SK-N-SH treated with all-trans-retinoic acid at 6 μM for 48 hours (cell line): Measurements from ENCODE around the gene LIN9.

Experiments used
- BACH2 ChIP-seq: fragments of 250-450 bp; sonication (Bioruptor Pico); IDR thresholded peaks from 2 replicates; pipeline ENCODE4 v1.9.0; 2021; ENCODE audit warnings: mild to moderate bottlenecking, borderline replicate concordance
- GLIS3 ChIP-seq: fragments of 250-450 bp; sonication (Bioruptor Pico); IDR thresholded peaks from 2 replicates; pipeline ENCODE4 v1.5.0; 2020; ENCODE audit warnings: mild to moderate bottlenecking, moderate library complexity
- OSR1 ChIP-seq: fragments of 250-450 bp; sonication (Bioruptor Pico); IDR thresholded peaks from 2 replicates; pipeline ENCODE4 v1.8.0; 2022; ENCODE audit warnings: moderate library complexity, mild to moderate bottlenecking, inconsistent platforms
- TCF4 ChIP-seq: fragments of 250-450 bp; sonication (Bioruptor Pico); IDR thresholded peaks from 2 replicates; pipeline ENCODE4 v1.8.0; 2021; ENCODE audit warnings: mild to moderate bottlenecking, moderate library complexity, borderline replicate concordance
- TOX ChIP-seq: fragments of 250-450 bp; sonication (Bioruptor Pico); IDR thresholded peaks from 2 replicates; pipeline ENCODE4 v1.8.0; 2021; ENCODE audit warnings: mild to moderate bottlenecking, moderate library complexity, borderline replicate concordance
- ZFP3 ChIP-seq: fragments of 250-450 bp; sonication (Bioruptor Pico); IDR thresholded peaks from 2 replicates; pipeline ENCODE4 v1.5.0; 2020; ENCODE audit warnings: mild to moderate bottlenecking, moderate library complexity
- TF ChIP-seq, protein P1 (sequence below): fragments of 250-450 bp; sonication (Bioruptor Pico); IDR thresholded peaks from 2 replicates; pipeline ENCODE4 v1.8.0; 2020; ENCODE audit warnings: mild to moderate bottlenecking, moderate library complexity, borderline replicate concordance
- TF ChIP-seq, protein P2 (sequence below): fragments of 250-450 bp; sonication (Bioruptor Pico); IDR thresholded peaks from 2 replicates; pipeline ENCODE4 v1.5.1; 2020; ENCODE audit warnings: low read depth, mild to moderate bottlenecking, moderate library complexity
- TF ChIP-seq, protein P3 (sequence below): fragments of 250-450 bp; sonication (Bioruptor Pico); IDR thresholded peaks from 2 replicates; pipeline ENCODE4 v1.5.0; 2020; ENCODE audit warnings: mild to moderate bottlenecking, moderate library complexity
- TF ChIP-seq, protein P4 (sequence below): fragments of 250-450 bp; sonication (Bioruptor Pico); IDR thresholded peaks from 2 replicates; pipeline ENCODE4 v1.8.0; 2021; ENCODE audit warnings: low read depth, mild to moderate bottlenecking, moderate library complexity, borderline replicate concordance

DNA sequence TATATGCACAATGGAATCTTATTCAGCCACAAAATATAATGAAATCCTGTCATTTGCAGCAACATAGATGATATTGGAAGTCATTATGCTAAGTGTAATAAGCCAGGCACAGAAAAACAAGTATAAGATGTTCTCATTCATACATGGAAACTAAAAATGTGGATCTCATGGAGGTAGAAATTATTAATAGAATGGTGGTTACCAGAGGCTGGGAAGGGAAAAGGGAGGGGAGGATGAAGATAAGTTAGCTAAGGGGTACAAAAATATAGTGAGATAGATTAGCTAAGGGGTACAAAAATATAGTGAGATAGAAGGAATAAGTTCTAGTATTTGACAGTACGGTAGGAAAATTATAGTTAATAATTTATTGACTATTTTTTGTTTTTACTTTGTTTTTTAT lies 27.9 kb downstream of the LIN9 start:
- no peak for TF ChIP-seq TOX (CRISPR knock-in tag)
- TF ChIP-seq, protein P1, sequence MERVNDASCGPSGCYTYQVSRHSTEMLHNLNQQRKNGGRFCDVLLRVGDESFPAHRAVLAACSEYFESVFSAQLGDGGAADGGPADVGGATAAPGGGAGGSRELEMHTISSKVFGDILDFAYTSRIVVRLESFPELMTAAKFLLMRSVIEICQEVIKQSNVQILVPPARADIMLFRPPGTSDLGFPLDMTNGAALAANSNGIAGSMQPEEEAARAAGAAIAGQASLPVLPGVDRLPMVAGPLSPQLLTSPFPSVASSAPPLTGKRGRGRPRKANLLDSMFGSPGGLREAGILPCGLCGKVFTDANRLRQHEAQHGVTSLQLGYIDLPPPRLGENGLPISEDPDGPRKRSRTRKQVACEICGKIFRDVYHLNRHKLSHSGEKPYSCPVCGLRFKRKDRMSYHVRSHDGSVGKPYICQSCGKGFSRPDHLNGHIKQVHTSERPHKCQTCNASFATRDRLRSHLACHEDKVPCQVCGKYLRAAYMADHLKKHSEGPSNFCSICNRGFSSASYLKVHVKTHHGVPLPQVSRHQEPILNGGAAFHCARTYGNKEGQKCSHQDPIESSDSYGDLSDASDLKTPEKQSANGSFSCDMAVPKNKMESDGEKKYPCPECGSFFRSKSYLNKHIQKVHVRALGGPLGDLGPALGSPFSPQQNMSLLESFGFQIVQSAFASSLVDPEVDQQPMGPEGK (CRISPR knock-in tag), result no peak
- TF ChIP-seq OSR1, result no peak
- no peak for TF ChIP-seq BACH2
- TF ChIP-seq, protein P2, sequence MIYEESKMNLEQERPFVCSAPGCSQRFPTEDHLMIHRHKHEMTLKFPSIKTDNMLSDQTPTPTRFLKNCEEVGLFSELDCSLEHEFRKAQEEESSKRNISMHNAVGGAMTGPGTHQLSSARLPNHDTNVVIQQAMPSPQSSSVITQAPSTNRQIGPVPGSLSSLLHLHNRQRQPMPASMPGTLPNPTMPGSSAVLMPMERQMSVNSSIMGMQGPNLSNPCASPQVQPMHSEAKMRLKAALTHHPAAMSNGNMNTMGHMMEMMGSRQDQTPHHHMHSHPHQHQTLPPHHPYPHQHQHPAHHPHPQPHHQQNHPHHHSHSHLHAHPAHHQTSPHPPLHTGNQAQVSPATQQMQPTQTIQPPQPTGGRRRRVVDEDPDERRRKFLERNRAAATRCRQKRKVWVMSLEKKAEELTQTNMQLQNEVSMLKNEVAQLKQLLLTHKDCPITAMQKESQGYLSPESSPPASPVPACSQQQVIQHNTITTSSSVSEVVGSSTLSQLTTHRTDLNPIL, result no peak
- TF ChIP-seq, protein P3, sequence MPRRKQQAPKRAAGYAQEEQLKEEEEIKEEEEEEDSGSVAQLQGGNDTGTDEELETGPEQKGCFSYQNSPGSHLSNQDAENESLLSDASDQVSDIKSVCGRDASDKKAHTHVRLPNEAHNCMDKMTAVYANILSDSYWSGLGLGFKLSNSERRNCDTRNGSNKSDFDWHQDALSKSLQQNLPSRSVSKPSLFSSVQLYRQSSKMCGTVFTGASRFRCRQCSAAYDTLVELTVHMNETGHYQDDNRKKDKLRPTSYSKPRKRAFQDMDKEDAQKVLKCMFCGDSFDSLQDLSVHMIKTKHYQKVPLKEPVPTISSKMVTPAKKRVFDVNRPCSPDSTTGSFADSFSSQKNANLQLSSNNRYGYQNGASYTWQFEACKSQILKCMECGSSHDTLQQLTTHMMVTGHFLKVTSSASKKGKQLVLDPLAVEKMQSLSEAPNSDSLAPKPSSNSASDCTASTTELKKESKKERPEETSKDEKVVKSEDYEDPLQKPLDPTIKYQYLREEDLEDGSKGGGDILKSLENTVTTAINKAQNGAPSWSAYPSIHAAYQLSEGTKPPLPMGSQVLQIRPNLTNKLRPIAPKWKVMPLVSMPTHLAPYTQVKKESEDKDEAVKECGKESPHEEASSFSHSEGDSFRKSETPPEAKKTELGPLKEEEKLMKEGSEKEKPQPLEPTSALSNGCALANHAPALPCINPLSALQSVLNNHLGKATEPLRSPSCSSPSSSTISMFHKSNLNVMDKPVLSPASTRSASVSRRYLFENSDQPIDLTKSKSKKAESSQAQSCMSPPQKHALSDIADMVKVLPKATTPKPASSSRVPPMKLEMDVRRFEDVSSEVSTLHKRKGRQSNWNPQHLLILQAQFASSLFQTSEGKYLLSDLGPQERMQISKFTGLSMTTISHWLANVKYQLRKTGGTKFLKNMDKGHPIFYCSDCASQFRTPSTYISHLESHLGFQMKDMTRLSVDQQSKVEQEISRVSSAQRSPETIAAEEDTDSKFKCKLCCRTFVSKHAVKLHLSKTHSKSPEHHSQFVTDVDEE (CRISPR knock-in tag), result no peak
- TF ChIP-seq TCF4 (CRISPR knock-in tag), result no peak
- TF ChIP-seq GLIS3 (CRISPR knock-in tag), result no peak
- TF ChIP-seq, protein P4, sequence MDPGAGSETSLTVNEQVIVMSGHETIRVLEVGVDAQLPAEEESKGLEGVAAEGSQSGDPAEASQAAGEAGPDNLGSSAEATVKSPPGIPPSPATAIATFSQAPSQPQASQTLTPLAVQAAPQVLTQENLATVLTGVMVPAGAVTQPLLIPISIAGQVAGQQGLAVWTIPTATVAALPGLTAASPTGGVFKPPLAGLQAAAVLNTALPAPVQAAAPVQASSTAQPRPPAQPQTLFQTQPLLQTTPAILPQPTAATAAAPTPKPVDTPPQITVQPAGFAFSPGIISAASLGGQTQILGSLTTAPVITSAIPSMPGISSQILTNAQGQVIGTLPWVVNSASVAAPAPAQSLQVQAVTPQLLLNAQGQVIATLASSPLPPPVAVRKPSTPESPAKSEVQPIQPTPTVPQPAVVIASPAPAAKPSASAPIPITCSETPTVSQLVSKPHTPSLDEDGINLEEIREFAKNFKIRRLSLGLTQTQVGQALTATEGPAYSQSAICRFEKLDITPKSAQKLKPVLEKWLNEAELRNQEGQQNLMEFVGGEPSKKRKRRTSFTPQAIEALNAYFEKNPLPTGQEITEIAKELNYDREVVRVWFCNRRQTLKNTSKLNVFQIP (CRISPR knock-in tag), result no peak
- no peak for TF ChIP-seq ZFP3 (CRISPR knock-in tag)
